Hepatocyte (in vitro differentiated cells): ENCODE data around the gene ASS1. TPM values are rescaled to one million over a fixed set of nuclear protein-coding genes. Genes with fewer than 3 reads are reported as not detected.
"Not testable (repeated sequence)": the region's sequence is repeated elsewhere in the genome, so short reads cannot be mapped to it uniquely, and the experiment has no call there.

Experiments used
- DNase-seq: peaks from one replicate; pipeline ENCODE4 v3.0.0-alpha.2; 2016; ENCODE audit warnings: low spot score
- H2AFZ ChIP-seq: fragments of 200-600 bp; sonication (generic); 2 replicates; pipeline ENCODE4 v1.6.0; 2016; ENCODE audit warnings: antibody characterized with exemption, mild to moderate bottlenecking
- H3K27ac ChIP-seq: fragments of 200-600 bp; sonication (generic); 2 replicates; pipeline ENCODE4 v1.5.1; 2016; ENCODE audit warnings: mild to moderate bottlenecking
- H3K27me3 ChIP-seq: fragments of 200-600 bp; sonication (generic); 2 replicates; pipeline ENCODE4 v1.6.1; 2016
- H3K36me3 ChIP-seq: fragments of 200-600 bp; sonication (generic); replicated peaks from 2 replicates; pipeline ENCODE4 v1.5.1; 2016; ENCODE audit warnings: low read depth; ENCODE audit not compliant: insufficient read depth
- H3K4me1 ChIP-seq: fragments of 200-600 bp; sonication (generic); 2 replicates; pipeline ENCODE4 v1.5.1; 2016; ENCODE audit warnings: mild to moderate bottlenecking, moderate library complexity; ENCODE audit not compliant: insufficient read depth
- H3K4me2 ChIP-seq: fragments of 200-600 bp; sonication (generic); 2 replicates; pipeline ENCODE4 v1.6.0; 2016
- H3K4me3 ChIP-seq: fragments of 200-600 bp; sonication (generic); 2 replicates; pipeline ENCODE4 v1.5.1; 2016; ENCODE audit warnings: mild to moderate bottlenecking
- H3K79me2 ChIP-seq: fragments of 200-600 bp; sonication (generic); 2 replicates; pipeline ENCODE4 v1.6.0; 2017; ENCODE audit warnings: mild to moderate bottlenecking
- H3K9me2 ChIP-seq: fragments of 200-600 bp; sonication (generic); replicated peaks from 2 replicates; pipeline ENCODE4 v1.6.0; 2017; ENCODE audit warnings: mild to moderate bottlenecking; ENCODE audit not compliant: insufficient read depth
- H3K9me3 ChIP-seq: fragments of 200-600 bp; sonication (generic); 2 replicates; pipeline ENCODE4 v1.5.1; 2016; ENCODE audit warnings: low read depth, mild to moderate bottlenecking
- H4K20me1 ChIP-seq: fragments of 200-600 bp; sonication (generic); 2 replicates; pipeline ENCODE4 v1.6.0; 2016; ENCODE audit warnings: mild to moderate bottlenecking; ENCODE audit not compliant: insufficient read depth, poor library complexity, severe bottlenecking
- EZH2 ChIP-seq: fragments of 200-600 bp; sonication (generic); IDR thresholded peaks from 2 replicates; pipeline ENCODE4 v1.6.1; 2016; ENCODE audit warnings: antibody characterized with exemption, mild to moderate bottlenecking, borderline replicate concordance
- EZH2phosphoT487 ChIP-seq: fragments of 200-600 bp; sonication (generic); IDR thresholded peaks from one replicate; pipeline ENCODE4 v1.6.1; 2018; ENCODE audit warnings: antibody characterized with exemption, mild to moderate bottlenecking, low read depth, moderate library complexity; ENCODE audit not compliant: unreplicated experiment, severe bottlenecking
- WGBS: methylation state at CpG from one replicate; pipeline ENCODE4 v1.1.6; 2016; ENCODE audit warnings: low lambda C conversion rate; ENCODE audit errors: missing lambda C conversion rate; 5-methylcytosine and 5-hydroxymethylcytosine counted together
- polyA plus RNA-seq: library from polyadenylated mRNA; unstranded; fragments of >200 nt; fragmentation: Nextera tagmentation; extraction: Ambion mirVana; gene quantifications from 2 replicates; pipeline ENCODE4 v1.2.1, GENCODE V29; 2016
- total RNA-seq: library from RNA; depleted of rRNA; stranded (reverse); fragments of >200 nt; gene quantifications from 2 replicates; pipeline ENCODE4 v1.2.3, GENCODE V29; 2014
- TF ChIP-seq, protein P1 (sequence below): fragments of 200-600 bp; sonication (generic); IDR thresholded peaks from 2 replicates; pipeline ENCODE4 v1.5.1; 2016; ENCODE audit warnings: antibody characterized with exemption, mild to moderate bottlenecking; ENCODE audit not compliant: poor library complexity

The ASS1 gene
- total and polyA plus RNA-seq, 2 experiments from 2014 or later, result 145 to 292 TPM

- WGBS, result 91% methylated on average over 16 of the region's 17 CpGs
These were observed 46.1 kb upstream of the ASS1 start for GRCh38 chr9:130398487-130399240.

DNA sequence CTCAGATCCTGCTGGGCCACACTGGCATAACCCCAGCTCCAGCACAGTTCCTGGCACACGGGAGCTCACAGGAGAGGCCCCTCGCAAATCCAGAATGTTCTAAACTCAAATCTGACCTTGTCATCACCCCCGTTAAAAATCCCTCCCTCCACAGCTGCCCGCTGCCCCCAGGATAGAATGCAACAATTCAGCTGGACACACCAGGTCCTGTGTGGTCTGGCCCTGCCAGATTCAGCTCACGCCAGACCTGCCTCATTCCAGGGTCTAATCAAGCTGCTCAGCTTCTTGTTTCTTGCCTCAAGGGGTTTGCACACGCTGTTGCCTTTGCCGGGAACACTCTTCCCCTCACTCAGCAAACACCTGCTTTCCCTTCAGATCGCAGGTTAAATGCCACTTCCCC lies 45.0 kb upstream of the ASS1 start:
- H3K4me2 ChIP-seq, result no peak overlapping the region
- no peaks in the 10 kb centered on the region for H3K79me2 ChIP-seq
- no peaks in the 10 kb centered on the region for H3K4me1 ChIP-seq
- no peaks in the 10 kb centered on the region for H3K36me3 ChIP-seq
- no peaks in the 10 kb centered on the region for H3K27me3 ChIP-seq
- TF ChIP-seq, protein P1, sequence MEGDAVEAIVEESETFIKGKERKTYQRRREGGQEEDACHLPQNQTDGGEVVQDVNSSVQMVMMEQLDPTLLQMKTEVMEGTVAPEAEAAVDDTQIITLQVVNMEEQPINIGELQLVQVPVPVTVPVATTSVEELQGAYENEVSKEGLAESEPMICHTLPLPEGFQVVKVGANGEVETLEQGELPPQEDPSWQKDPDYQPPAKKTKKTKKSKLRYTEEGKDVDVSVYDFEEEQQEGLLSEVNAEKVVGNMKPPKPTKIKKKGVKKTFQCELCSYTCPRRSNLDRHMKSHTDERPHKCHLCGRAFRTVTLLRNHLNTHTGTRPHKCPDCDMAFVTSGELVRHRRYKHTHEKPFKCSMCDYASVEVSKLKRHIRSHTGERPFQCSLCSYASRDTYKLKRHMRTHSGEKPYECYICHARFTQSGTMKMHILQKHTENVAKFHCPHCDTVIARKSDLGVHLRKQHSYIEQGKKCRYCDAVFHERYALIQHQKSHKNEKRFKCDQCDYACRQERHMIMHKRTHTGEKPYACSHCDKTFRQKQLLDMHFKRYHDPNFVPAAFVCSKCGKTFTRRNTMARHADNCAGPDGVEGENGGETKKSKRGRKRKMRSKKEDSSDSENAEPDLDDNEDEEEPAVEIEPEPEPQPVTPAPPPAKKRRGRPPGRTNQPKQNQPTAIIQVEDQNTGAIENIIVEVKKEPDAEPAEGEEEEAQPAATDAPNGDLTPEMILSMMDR, result no peak
- TF ChIP-seq EZH2phosphoT487 (no peak), EZH2 (no peak)
- H2AFZ ChIP-seq, result no peak overlapping the region
- 66% methylated on average over 8 of the region's 8 CpGs for WGBS
- no peaks in the 10 kb centered on the region for H3K9me2 ChIP-seq
- no peak overlapping the region for H3K4me3 ChIP-seq
- DNase-seq, result no peak
- H3K9me3 ChIP-seq, result no peaks in the 10 kb centered on the region
- H3K27ac ChIP-seq, result no peak overlapping the region
- no peaks in the 10 kb centered on the region for H4K20me1 ChIP-seq

More at GRCh38 chr9:130398487-130399240, 46.1 kb upstream of the ASS1 start:
- Histone ChIP-seq H3K9me2 (no peaks in the 10 kb centered on the region), H3K36me3 (no peaks in the 10 kb centered on the region), H3K4me3 (no peak overlapping the region), H2AFZ (no peak overlapping the region), H3K4me2 (no peak overlapping the region), H3K4me1 (no peaks in the 10 kb centered on the region), H3K27ac (no peak overlapping the region), H3K27me3 (no peaks in the 10 kb centered on the region), H3K9me3 (no peaks in the 10 kb centered on the region), H3K79me2 (no peaks in the 10 kb centered on the region), H4K20me1 (no peaks in the 10 kb centered on the region)
- TF ChIP-seq, protein P1, result no peak
- TF ChIP-seq EZH2phosphoT487 (no peak), EZH2 (no peak)
- DNase-seq, result no peak

DNA sequence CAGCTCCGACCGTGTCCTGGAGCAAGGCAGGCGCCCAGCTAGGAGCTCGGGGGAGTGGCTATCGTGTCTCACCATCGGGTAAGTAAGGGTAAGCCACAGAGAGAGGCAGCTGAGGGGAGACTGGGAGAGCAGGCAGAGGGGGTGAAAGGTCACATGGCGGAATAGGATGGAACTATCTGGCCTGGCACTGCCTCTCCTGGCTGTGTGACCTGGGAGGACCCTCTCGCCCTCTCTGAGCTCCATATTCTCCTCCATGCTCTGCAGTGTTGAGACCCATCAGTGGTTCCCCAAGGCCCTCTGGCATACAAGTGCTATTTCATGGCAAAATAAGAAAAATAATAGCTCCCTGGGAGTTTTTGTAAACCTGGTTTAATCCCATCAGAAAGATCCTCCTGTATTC lies 43.9 kb upstream of the ASS1 start:
- TF ChIP-seq EZH2 (no peak), EZH2phosphoT487 (no peak)
- TF ChIP-seq, protein P1, result no peak
- WGBS, result 95% methylated on average over 8 of the region's 8 CpGs
- Histone ChIP-seq H3K4me2 (no peak overlapping the region), H3K27me3 (no peaks in the 10 kb centered on the region), H3K9me2 (no peaks in the 10 kb centered on the region), H2AFZ (no peak overlapping the region), H4K20me1 (no peaks in the 10 kb centered on the region), H3K4me3 (no peak overlapping the region), H3K27ac (no peak overlapping the region), H3K36me3 (no peaks in the 10 kb centered on the region), H3K9me3 (no peaks in the 10 kb centered on the region), H3K79me2 (no peaks in the 10 kb centered on the region), H3K4me1 (no peaks in the 10 kb centered on the region)
- no peak for DNase-seq

GRCh38 chr9:130401742-130402141 lies 43.0 kb upstream of the ASS1 start:
- not testable (repeated sequence) for H3K27me3 ChIP-seq, H4K20me1 ChIP-seq, H2AFZ ChIP-seq, H3K36me3 ChIP-seq, DNase-seq, H3K9me3 ChIP-seq, H3K4me3 ChIP-seq, H3K27ac ChIP-seq, H3K4me2 ChIP-seq, H3K4me1 ChIP-seq, H3K79me2 ChIP-seq, H3K9me2 ChIP-seq
- WGBS, result 93% methylated on average over 3 of the region's 3 CpGs
